Epidermal melanocyte (primary cell): Measurements from ENCODE around the gene FKBP2.

ENCODE experiments used
- DNase-seq: peaks from one replicate; pipeline ENCODE4 v3.0.0; 2011; ENCODE audit warnings: low spot score; ENCODE audit not compliant: insufficient read length

Gene FKBP2

GRCh38 chr11:64284048-64284961, 43.4 kb downstream of the FKBP2 start, which contains the start of gene BAD:
BAD (minus strand) TSS chr11:64284665; CDS start chr11:64284368, 297 bp downstream.
- DNase-seq: peak; percentile 99

- DNase-seq: peak; percentile 88
These were observed 44.3 kb downstream of the FKBP2 start, which contains the start of gene GPR137 for GRCh38 chr11:64284962-64285884. GPR137 (plus strand) TSS chr11:64285848; CDS start chr11:64286525, 677 bp downstream.

- no peak for DNase-seq
These were observed 45.2 kb downstream of the FKBP2 start for GRCh38 chr11:64285885-64286800.

GRCh38 chr11:64286801-64287159, 45.9 kb downstream of the FKBP2 start:
- no peak for DNase-seq

- DNase-seq: no peak
These were observed 46.9 kb downstream of the FKBP2 start for GRCh38 chr11:64287676-64288352.

GRCh38 chr11:64288353-64288750, 47.5 kb downstream of the FKBP2 start:
- DNase-seq: no peak

- no peak for DNase-seq
These were observed 48.2 kb downstream of the FKBP2 start for GRCh38 chr11:64289002-64289564.

GRCh38 chr11:64290352-64291261, 49.7 kb downstream of the FKBP2 start:
- DNase-seq: no peak

- DNase-seq: no peak
These were observed 50.4 kb downstream of the FKBP2 start, which contains the start of gene KCNK4 for GRCh38 chr11:64291262-64291751. KCNK4 (plus strand) TSS chr11:64291302; CDS start chr11:64293019, 1,717 bp downstream.

GRCh38 chr11:64291752-64292459, 51.0 kb downstream of the FKBP2 start:
- no peak for DNase-seq

GRCh38 chr11:64292460-64293254, 51.8 kb downstream of the FKBP2 start:
- DNase-seq: no peak
